Activated naive CD8-positive, alpha-beta T cell treated with anti-CD3 and anti-CD28 coated beads, Interleukin-2, amount 50 U/mL, for 24 hours (primary cell): ENCODE measurements around the gene BAG5.

Source experiments
- ATAC-seq: fragments of 150-1000 bp; cut with Tn5 transposase; one replicate; pipeline ENCODE4 v1.10.0; 2021
- DNase-seq: peaks from one replicate; pipeline ENCODE4 v3.0.0; 2021
- H3K27ac Mint-ChIP-seq: one replicate; pipeline ENCODE4 v1.8.0; 2021; ENCODE audit warnings: mild to moderate bottlenecking, mixed read lengths
- H3K27me3 Mint-ChIP-seq: one replicate; pipeline ENCODE4 v1.8.0; 2021; ENCODE audit warnings: mixed read lengths
- H3K36me3 Mint-ChIP-seq: one replicate; pipeline ENCODE4 v1.8.0; 2021; ENCODE audit warnings: low read depth, mixed read lengths
- H3K4me1 Mint-ChIP-seq: one replicate; pipeline ENCODE4 v1.8.0; 2021; ENCODE audit warnings: mixed read lengths
- H3K4me3 Mint-ChIP-seq: one replicate; pipeline ENCODE4 v1.8.0; 2021; ENCODE audit warnings: mild to moderate bottlenecking, moderate library complexity, mixed read lengths
- H3K9me3 Mint-ChIP-seq: one replicate; pipeline ENCODE4 v1.8.0; 2021; ENCODE audit warnings: mixed read lengths

BAG5 gene

DNA sequence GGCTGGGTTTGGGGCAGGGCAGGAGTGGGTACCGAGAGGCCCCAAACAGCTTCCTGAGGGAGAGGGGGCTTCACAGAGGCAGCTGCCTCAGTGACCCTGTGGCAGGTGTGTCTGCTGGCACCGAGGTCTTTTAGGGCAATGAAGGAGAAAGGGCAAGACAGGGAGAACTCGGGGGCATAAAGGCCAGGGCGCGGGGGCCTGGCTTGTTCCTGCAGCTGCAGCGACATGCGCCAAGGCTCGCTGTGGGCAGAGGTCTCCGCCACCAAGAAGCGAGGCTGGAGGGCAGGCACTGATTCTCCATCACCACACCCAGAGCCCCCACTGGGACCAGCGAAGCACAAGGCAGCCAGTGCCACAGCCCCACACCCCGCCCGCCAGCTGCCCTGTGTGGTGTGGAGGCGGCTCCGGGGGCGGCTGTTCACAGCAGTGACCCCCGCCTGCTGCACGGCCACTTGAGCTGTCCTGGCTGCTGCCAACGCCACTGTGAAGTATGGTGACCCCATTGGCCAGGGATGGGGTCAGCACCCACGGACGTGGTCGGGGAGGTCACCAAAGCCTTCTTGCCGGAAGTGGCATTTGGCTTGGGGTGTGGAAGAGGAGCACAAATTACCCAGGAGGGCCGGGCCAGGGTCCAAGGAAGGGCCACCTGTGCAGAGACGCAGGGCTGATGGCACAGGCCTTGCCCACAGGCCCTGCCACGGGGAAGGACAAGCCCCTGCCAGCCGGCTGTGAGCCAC, 16.4 kb downstream of the BAG5 start:
- H3K4me3 Mint-ChIP-seq, result no peak overlapping the region
- no peak overlapping the region for H3K27ac Mint-ChIP-seq
- H3K9me3 Mint-ChIP-seq, result no peaks in the 10 kb centered on the region
- H3K4me1 Mint-ChIP-seq, result no peaks in the 10 kb centered on the region
- DNase-seq, result no peak
- H3K36me3 Mint-ChIP-seq, result no peaks in the 10 kb centered on the region
- no peak for ATAC-seq
- H3K27me3 Mint-ChIP-seq, result no peaks in the 10 kb centered on the region

DNA sequence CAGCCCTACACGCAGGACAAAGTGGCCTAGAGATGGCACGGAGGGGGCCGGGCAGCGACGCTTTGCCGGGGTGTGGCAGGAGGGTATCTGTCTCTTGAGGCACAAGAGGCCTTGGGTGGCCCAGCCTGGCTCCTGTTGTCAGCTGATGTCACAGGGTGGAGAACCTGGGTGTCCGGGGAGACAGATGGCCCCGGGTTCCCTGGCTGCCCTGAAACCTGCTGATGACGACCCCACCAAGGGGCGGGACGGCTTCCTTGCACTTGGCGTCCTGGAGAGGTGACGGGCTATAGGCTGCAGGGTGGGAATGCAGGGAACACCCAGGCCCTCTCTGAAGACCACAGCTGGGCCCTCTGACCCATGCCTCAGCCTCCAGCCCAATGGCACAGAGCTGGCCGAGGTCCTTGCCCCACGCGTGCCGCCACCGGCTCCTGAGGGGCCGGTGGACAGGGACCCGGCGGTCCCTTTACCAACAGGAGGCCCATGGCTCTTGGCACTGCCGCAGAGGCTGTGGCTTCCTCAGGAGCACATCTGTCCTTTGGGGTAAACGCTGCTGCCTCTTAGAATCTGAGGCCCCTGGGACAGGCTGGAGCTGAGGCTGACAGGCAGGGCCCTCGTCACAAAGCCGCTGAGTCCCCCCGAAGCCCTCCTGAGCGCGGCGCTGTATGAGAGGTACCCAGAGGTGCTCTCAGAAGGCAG, 17.1 kb downstream of the BAG5 start:
- Mint-ChIP-seq H3K36me3 (no peaks in the 10 kb centered on the region), H3K27me3 (no peaks in the 10 kb centered on the region), H3K4me3 (no peak overlapping the region), H3K4me1 (no peaks in the 10 kb centered on the region), H3K9me3 (no peaks in the 10 kb centered on the region), H3K27ac (no peak overlapping the region)
- DNase-seq, result no peak
- no peak for ATAC-seq

DNA sequence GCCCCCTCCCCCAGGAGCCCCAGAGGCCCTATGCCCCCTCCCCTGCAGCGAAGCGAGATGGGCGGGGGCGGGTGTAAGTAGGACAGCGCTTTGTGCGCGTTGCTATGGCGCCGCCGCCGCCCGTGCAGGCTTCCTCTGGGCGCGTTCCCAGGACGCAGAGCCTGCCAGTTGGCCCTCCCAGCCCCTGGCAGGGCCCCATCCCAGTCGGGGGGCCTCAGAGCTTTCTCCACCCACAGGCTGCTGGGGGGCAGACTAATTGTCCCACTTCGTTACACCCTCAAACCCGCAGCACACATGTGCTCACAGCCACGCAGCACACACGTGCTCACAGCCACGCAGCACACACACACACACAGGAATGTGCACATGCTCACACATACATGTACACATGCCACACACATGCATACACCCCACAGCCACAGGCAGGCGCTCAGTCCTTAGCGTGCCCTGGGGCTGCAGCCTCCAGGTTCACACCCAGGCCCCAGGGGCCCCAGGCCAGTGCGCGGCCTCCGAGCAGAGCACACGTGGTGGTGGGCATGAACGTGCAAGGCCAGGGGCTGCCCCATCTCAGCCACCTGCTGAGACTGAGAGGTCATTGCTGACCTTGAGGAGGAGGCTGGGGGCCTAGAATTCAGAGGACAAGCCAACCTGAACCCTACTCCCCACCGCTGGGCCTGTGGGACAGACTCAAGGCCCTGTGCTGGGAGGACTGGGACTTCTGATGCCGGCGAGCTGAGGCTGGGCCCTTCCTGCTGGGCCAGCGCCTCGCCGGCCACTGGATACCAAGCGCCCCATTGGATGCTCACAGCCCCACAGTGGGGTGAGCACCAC, 17.9 kb downstream of the BAG5 start:
- Mint-ChIP-seq H3K27me3 (no peaks in the 10 kb centered on the region), H3K4me1 (no peaks in the 10 kb centered on the region), H3K9me3 (no peaks in the 10 kb centered on the region), H3K27ac (no peak overlapping the region), H3K4me3 (no peak overlapping the region), H3K36me3 (no peaks in the 10 kb centered on the region)
- ATAC-seq (no peak), DNase-seq (no peak)

DNA sequence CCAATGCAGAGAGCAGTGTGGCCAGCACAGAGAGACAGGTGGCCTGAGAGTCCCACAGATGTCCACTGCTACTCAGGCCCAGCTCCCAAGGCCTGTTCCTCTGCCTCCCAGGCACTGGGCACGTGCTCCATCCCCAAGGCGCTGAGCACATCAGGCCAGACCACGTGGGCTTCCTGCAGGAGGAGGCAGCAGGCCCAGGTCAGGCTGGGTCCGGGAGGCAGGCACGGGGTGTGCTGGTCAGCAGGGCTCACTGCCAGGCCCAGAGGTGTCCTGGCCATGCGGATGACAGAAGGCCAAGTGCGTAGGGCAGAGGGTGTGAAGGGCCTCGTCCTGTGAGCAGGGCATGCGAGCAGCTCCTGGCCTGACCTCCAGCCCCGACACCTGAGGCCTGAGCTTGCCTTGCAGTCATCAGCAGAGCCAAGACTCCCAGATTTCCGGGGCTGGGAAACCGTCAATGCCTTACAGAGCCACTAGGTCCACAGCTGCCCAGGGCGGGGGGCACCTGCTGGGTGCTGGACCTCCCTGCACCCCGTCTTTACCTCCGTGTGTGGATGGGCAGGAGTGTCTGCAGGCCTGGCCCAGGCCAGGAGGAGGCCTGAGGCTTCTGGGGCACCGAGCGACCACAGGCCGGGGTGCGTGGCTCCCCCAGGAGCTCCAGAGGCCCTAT, 18.6 kb downstream of the BAG5 start:
- no peaks in the 10 kb centered on the region for H3K36me3 Mint-ChIP-seq
- ATAC-seq (no peak), DNase-seq (no peak)
- no peaks in the 10 kb centered on the region for H3K9me3 Mint-ChIP-seq
- H3K4me3 Mint-ChIP-seq, result no peak overlapping the region
- H3K4me1 Mint-ChIP-seq, result no peaks in the 10 kb centered on the region
- no peak overlapping the region for H3K27ac Mint-ChIP-seq
- H3K27me3 Mint-ChIP-seq, result peaks cover 2% of the 10 kb centered on the region

DNA sequence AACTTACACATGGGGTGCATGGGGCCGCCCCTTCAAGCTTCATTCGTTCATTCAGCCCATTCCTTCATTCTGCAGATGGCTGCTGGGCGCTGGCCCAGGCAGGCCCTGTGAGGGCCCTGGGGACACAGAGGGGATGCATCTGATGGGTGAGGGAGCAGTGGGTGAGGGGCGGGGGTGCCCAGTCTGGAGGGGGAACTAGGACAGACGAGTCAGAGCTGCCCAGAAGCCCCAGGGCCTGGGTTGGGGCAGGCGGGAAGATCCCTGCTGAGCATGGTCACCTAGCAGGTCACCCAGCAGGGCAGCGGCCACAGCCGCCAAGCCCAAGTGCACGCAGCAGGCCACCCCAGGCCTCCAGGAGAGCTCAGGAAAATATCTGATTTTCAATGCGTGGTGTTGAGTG, 19.3 kb downstream of the BAG5 start:
- no peak overlapping the region for H3K4me3 Mint-ChIP-seq
- H3K27ac Mint-ChIP-seq, result no peak overlapping the region
- H3K4me1 Mint-ChIP-seq, result no peaks in the 10 kb centered on the region
- H3K27me3 Mint-ChIP-seq, result peaks cover 2% of the 10 kb centered on the region
- ATAC-seq, result no peak
- no peak for DNase-seq
- no peaks in the 10 kb centered on the region for H3K9me3 Mint-ChIP-seq
- no peaks in the 10 kb centered on the region for H3K36me3 Mint-ChIP-seq

DNA sequence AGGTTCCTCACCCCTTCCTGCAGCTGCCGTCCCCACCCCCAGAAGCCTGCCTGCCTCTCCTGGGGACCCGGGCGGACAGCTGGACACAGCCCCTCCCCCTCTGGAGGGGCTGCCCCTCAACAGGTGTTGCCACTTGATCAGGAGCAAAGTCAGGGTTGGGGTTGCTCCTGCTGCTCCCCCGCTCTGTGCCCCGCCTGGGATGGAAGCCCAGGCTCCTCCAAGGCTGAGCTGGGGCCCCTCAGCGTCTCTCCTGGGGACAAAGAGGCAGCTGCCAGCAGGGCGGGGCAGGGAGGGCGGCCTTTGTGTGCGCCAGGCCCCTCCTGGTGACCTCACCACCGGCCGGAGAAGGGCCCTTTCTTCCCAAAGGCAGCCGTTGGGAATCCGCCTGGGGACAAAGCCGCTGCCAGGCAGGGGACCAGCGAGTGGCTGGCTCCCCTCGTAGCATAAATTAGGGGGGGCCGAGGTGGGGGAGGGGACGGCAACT, 19.8 kb downstream of the BAG5 start:
- H3K27ac Mint-ChIP-seq, result no peak overlapping the region
- no peaks in the 10 kb centered on the region for H3K9me3 Mint-ChIP-seq
- ATAC-seq (no peak), DNase-seq (no peak)
- H3K4me3 Mint-ChIP-seq, result no peak overlapping the region
- H3K27me3 Mint-ChIP-seq, result peaks cover 2% of the 10 kb centered on the region
- no peaks in the 10 kb centered on the region for H3K36me3 Mint-ChIP-seq
- no peaks in the 10 kb centered on the region for H3K4me1 Mint-ChIP-seq

DNA sequence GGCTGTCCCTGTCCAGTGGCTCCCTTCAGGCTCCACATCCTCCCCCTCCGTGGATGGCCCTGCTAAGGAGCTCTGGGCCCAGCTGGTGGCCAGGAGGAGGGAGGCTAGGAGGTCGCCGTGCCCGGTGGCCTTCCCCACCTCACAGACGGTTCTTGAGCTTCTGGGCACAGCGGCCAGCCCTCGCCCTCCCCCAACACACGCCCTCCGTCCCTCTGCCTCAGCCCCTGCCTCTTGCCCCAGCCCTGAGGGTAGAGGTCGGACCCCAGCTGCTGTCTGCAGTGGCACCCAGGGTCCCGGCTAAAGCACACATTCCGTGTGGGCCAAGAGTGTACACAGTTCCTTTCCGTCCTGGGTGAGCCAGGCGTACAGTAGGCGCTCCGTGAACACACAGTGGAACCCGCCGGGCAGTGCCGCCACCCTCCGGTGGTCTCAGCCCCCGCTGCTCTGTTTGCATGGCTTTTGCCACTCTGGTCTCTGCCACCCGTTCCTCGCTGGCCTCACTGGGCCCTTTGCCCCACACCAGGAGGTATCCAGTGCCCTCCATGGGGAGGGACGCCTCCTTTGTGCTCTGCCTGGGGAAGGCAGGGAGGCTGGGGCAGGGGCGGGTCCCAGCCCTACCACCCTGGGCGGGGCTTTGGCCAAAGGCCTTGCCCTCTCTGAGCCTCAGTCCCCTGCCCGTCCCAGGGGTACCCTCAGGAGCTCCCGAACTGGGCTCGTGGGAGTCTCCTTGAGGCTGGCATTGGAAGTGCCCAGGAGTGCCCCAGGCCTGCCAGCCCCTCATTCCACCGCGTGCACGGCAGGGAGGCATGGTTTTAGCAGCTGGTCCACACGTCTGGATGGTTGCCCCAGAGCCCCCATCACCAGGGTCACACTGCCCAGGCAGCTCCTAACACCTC, 20.5 kb downstream of the BAG5 start:
- H3K27ac Mint-ChIP-seq, result no peak overlapping the region
- H3K27me3 Mint-ChIP-seq, result peaks cover 2% of the 10 kb centered on the region
- H3K36me3 Mint-ChIP-seq, result no peaks in the 10 kb centered on the region
- DNase-seq (no peak), ATAC-seq (no peak)
- no peaks in the 10 kb centered on the region for H3K9me3 Mint-ChIP-seq
- H3K4me3 Mint-ChIP-seq, result no peak overlapping the region
- no peaks in the 10 kb centered on the region for H3K4me1 Mint-ChIP-seq

DNA sequence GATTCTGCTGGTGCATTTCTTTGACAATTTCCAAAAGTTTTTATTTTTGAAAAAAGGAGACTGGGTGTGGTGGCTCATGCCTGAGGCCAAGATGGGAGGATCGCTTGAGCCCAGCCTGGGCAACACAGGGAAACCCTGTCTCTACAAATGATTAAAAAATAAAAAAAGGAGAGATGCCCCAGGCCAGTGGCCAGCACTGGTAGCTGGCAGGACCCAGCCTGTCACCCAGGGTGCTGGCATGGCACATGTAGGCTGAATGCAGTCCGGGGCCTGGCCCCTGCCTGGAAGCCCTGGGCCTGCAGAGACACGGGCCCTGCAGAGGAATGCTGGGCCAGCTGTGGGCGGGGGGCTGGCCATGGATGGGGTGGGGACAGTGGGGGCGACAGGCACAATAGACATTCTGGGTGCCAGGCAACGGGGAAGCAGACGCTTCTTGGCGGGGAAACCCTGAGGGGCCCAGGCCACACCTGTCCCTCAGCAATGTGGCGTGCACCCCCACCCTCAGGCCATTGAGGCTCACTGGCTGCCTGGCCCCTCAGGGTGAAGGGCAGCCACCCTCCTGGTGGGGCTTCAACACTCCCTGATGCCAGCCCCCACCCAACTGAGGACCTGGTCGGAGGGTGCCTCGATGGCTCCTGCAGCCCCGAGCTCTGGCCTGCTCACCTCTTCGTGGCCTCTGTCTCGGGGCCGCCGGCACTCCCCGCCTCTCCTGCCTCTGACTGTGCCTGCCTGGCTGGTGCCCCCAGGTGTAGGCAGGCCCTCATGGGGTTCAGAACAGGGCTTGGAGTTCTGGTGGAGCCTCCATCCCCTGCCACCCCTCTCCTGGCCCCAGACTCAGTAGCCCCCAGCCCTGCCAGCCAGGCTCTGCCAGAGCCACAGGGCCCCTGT, 21.4 kb downstream of the BAG5 start:
- Mint-ChIP-seq H3K4me1 (no peaks in the 10 kb centered on the region), H3K36me3 (no peaks in the 10 kb centered on the region), H3K27ac (no peak overlapping the region), H3K9me3 (no peaks in the 10 kb centered on the region), H3K4me3 (no peak overlapping the region), H3K27me3 (peaks cover 2% of the 10 kb centered on the region)
- DNase-seq, result no peak
- ATAC-seq, result no peak

DNA sequence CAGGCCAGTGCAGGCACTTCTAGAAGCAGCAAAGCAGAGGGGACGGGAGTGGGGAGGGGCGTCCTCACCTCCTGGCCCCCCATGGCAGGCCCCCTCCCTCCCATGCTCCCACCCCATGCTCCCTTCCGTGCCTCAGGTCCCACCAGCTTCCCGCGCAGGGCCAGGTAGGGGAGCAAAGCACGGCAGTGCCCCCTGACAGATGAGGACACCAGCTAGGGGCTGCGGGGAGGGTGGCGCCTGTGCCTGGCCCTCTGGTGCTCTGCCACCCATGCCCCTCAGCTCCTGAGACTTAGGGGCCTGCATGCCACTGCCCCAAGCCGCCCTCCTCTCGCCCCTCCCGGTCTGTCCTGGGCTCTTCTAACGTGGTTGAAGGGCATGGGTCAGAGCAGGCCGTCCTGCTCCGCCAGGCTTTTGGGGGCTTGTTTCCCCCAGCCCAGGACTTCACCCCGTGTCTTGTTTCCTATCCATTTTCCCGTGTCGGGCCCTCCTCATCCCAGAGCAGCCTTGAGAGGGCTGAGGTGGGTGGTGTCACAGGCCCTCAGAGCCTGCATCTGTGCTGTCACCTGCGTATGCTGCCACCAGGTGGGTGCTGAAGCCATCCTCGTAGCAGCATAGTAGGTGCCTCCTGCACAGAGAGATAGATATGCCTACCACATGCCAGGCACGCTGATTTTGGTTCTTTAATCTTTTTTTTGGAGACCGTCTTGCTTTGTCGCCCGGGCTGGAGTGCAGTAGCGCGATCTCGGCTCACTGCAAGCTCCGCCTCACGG, 23.2 kb downstream of the BAG5 start:
- Mint-ChIP-seq H3K36me3 (no peaks in the 10 kb centered on the region), H3K27me3 (peaks cover 2% of the 10 kb centered on the region), H3K9me3 (no peaks in the 10 kb centered on the region), H3K4me3 (no peak overlapping the region), H3K4me1 (no peaks in the 10 kb centered on the region), H3K27ac (no peak overlapping the region)
- ATAC-seq, result no peak
- DNase-seq, result no peak

DNA sequence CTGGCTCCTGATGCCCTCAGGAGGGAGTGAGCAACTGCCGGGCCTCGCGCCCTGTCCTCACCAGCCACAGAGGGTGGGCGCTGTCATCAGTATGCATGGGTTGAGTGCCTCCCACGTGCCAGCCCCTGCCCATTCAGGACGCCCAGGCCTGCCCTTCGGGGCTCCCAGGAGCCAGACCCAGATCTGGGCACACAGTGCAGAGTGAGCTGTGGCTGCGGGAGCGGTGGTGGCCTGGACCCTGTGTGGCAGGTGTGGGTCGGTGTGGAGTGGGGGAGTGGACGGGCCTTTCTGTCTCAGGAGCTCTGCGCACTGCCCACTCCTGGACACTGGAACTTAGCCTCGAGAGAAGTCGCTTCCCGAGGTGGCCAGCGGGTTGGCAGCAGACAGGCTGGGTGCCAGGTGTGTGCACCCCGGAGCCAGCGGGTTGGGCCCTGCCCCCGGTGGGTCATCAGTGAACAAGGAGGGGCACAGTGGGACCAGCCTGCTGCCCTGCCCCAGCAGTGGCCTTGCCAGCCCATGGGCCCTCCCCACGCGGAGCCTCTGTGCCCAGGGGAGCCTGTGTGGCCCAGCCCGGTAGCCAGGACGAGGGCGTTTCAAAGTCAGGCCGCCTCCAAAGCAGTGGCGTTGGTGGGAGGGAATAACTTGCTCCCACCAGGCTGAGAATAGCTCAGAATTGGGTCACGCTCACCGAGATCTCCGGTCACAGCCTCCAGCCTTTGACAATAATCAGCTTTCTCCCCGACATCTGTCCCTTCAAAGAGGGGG, 24.0 kb downstream of the BAG5 start:
- DNase-seq (no peak), ATAC-seq (peak; percentile 7)
- no peaks in the 10 kb centered on the region for H3K9me3 Mint-ChIP-seq
- H3K4me1 Mint-ChIP-seq, result no peaks in the 10 kb centered on the region
- H3K4me3 Mint-ChIP-seq, result no peak overlapping the region
- H3K27ac Mint-ChIP-seq, result no peak overlapping the region
- H3K36me3 Mint-ChIP-seq, result no peaks in the 10 kb centered on the region
- peaks cover 2% of the 10 kb centered on the region for H3K27me3 Mint-ChIP-seq

DNA sequence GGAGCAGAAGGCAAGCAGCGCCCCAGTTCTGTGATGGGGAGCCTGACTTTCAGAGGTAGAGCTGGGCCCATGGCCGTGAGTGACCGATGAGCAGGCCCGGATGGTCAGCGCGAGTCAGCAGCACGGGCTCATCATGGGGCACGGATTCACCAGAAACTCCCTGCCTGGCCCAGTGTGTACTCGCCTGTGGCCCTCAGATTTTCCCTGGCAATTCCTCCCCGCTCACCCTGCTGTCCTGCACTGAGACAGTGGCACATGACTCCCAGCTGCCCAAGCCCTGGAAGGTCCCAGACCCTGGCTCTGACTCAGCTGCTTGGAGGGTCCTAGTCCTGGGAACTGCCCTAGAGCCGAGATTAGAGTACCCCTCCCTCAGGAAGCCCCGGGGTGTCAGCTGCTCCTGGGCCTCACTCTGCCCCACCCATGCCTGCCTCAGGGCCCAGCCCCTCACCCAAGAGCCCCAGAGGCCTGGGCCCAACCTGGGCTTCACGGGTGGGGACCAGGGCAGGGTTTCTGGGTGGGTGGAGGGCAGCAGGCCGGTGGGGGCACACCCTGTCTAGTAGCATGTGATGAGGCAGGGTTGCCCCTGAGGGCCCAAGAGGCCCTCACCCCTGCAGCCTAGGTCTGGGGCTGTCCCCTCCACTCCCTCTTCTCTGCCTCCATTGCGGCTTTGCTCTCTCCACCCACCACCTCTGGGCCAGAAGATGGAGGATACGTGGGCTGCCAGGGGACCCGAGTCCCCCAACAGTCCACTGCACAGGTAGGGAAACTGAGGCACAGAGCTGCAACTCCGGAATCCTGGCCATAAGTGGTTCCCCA, 25.1 kb downstream of the BAG5 start:
- Mint-ChIP-seq H3K4me1 (no peaks in the 10 kb centered on the region), H3K9me3 (no peaks in the 10 kb centered on the region), H3K36me3 (no peaks in the 10 kb centered on the region), H3K4me3 (no peak overlapping the region), H3K27me3 (peaks cover 2% of the 10 kb centered on the region), H3K27ac (no peak overlapping the region)
- no peak for ATAC-seq
- no peak for DNase-seq
